WTC11 (cell line): Measurements from ENCODE around the gene FBXO21.

ENCODE experiments used
- ATF2 ChIP-seq: sonication (generic); formaldehyde crosslinking; IDR thresholded peaks from 2 replicates; pipeline ENCODE4 v1.8.1; 2022; ENCODE audit warnings: low read depth, missing genetic modification reagents, borderline replicate concordance
- CREB1 ChIP-seq: sonication (generic); formaldehyde crosslinking; IDR thresholded peaks from 2 replicates; pipeline ENCODE4 v1.8.0; 2023; ENCODE audit warnings: mild to moderate bottlenecking, missing genetic modification reagents
- CREM ChIP-seq: sonication (generic); formaldehyde crosslinking; IDR thresholded peaks from 2 replicates; pipeline ENCODE4 v1.8.1; 2022; ENCODE audit warnings: mild to moderate bottlenecking, missing genetic modification reagents, moderate library complexity
- CTCF ChIP-seq: fragments of 200-600 bp; IDR thresholded peaks from 2 replicates; pipeline ENCODE4 v1.8.0; 2022; ENCODE audit warnings: antibody characterized with exemption
- E2F4 ChIP-seq: sonication (generic); formaldehyde crosslinking; IDR thresholded peaks from 2 replicates; pipeline ENCODE4 v1.8.1; 2022; ENCODE audit warnings: low read depth, mild to moderate bottlenecking, moderate library complexity, missing genetic modification reagents, borderline replicate concordance
- E2F5 ChIP-seq: sonication (generic); formaldehyde crosslinking; IDR thresholded peaks from 2 replicates; pipeline ENCODE4 v1.8.1; 2022; ENCODE audit warnings: mild to moderate bottlenecking, moderate library complexity, missing genetic modification reagents
- ELF4 ChIP-seq: sonication (generic); formaldehyde crosslinking; IDR thresholded peaks from 2 replicates; pipeline ENCODE4 v1.8.1; 2022; ENCODE audit warnings: low read depth, mild to moderate bottlenecking, moderate library complexity, missing genetic modification reagents
- FOXP1 ChIP-seq: sonication (generic); formaldehyde crosslinking; IDR thresholded peaks from 2 replicates; pipeline ENCODE4 v1.8.0; 2022; ENCODE audit warnings: missing genetic modification reagents, mild to moderate bottlenecking, moderate library complexity, borderline replicate concordance
- IRF2 ChIP-seq: sonication (generic); formaldehyde crosslinking; IDR thresholded peaks from 2 replicates; pipeline ENCODE4 v1.8.0; 2022; ENCODE audit warnings: low read depth, missing genetic modification reagents, borderline replicate concordance
- MLX ChIP-seq: sonication (generic); formaldehyde crosslinking; IDR thresholded peaks from 2 replicates; pipeline ENCODE4 v1.8.1; 2023; ENCODE audit warnings: mild to moderate bottlenecking, missing genetic modification reagents, moderate library complexity
- NFYB ChIP-seq: sonication (generic); formaldehyde crosslinking; conservative IDR thresholded peaks from 2 replicates; pipeline ENCODE4 v1.8.0; 2022; ENCODE audit warnings: low read depth, missing genetic modification reagents
- NR1H2 ChIP-seq: sonication (generic); formaldehyde crosslinking; IDR thresholded peaks from 2 replicates; pipeline ENCODE4 v1.9.0; 2021; ENCODE audit warnings: mild to moderate bottlenecking, moderate library complexity, missing genetic modification reagents
- USF2 ChIP-seq: sonication (generic); formaldehyde crosslinking; IDR thresholded peaks from 2 replicates; pipeline ENCODE4 v1.8.1; 2023; ENCODE audit warnings: mild to moderate bottlenecking, missing genetic modification reagents, moderate library complexity
- ZNF281 ChIP-seq: sonication (generic); formaldehyde crosslinking; IDR thresholded peaks from 2 replicates; pipeline ENCODE4 v1.8.0; 2023; ENCODE audit warnings: mild to moderate bottlenecking, missing genetic modification reagents

- TF ChIP-seq CTCF, result no peak
- no peak for TF ChIP-seq ELF4 (CRISPR knock-in tag)
- TF ChIP-seq FOXP1 (CRISPR knock-in tag), result no peak
- TF ChIP-seq E2F5 (CRISPR knock-in tag), result no peak
- TF ChIP-seq ZNF281 (CRISPR knock-in tag), result no peak
- no peak for TF ChIP-seq USF2 (CRISPR knock-in tag)
- TF ChIP-seq CREM (CRISPR knock-in tag), result no peak
- no peak for TF ChIP-seq CREB1 (CRISPR knock-in tag)
- no peak for TF ChIP-seq E2F4 (CRISPR knock-in tag)
- no peak for TF ChIP-seq MLX (CRISPR knock-in tag)
- TF ChIP-seq IRF2 (CRISPR knock-in tag), result no peak
- no peak for TF ChIP-seq NFYB (CRISPR knock-in tag)
- TF ChIP-seq ATF2 (CRISPR knock-in tag), result no peak
- no peak for TF ChIP-seq NR1H2
These were observed 20.1 kb upstream of the FBXO21 start for GRCh38 chr12:117210266-117210918.
